IMR-90 (cell line): Measurements from ENCODE around the gene ZBTB46.

Experiments used
- BHLHE40 ChIP-seq: fragments of 150-350 bp; IDR thresholded peaks from 2 replicates; pipeline ENCODE4 v1.6.1; 2016; ENCODE audit warnings: mild to moderate bottlenecking, low read depth, low read length
- CEBPB ChIP-seq: IDR thresholded peaks from 2 replicates; pipeline ENCODE4 v1.6.1; 2012; ENCODE audit warnings: low read depth, low read length, improper control_type of control experiment
- CTCF ChIP-seq: conservative IDR thresholded peaks from 2 replicates; pipeline ENCODE4 v1.5.1; 2012; ENCODE audit warnings: mild to moderate bottlenecking, low read depth, low read length, improper control_type of control experiment
- FOS ChIP-seq: fragments of 150-350 bp; IDR thresholded peaks from 2 replicates; pipeline ENCODE4 v1.6.1; 2016; ENCODE audit warnings: low read depth, low read length

- no peak for TF ChIP-seq CTCF
- TF ChIP-seq FOS, result no peak
- TF ChIP-seq CEBPB, result no peak
- no peak for TF ChIP-seq BHLHE40
These were observed 99.7 kb downstream of the ZBTB46 start for GRCh38 chr20:63731410-63731809.
